Activated T-cell treated with anti-CD3 and anti-CD28 coated beads, Interleukin-2, amount 50 U/mL, for 48 hours (primary cell): Measurements from ENCODE around the gene COCH.
"Not testable (repeated sequence)": the region's sequence is repeated elsewhere in the genome, so short reads cannot be mapped to it uniquely, and the experiment has no call there.

Source experiments
- DNase-seq, 2 experiments: peaks; one replicate each; pipeline ENCODE4 v3.0.0-alpha.2; 2020

COCH gene

DNA sequence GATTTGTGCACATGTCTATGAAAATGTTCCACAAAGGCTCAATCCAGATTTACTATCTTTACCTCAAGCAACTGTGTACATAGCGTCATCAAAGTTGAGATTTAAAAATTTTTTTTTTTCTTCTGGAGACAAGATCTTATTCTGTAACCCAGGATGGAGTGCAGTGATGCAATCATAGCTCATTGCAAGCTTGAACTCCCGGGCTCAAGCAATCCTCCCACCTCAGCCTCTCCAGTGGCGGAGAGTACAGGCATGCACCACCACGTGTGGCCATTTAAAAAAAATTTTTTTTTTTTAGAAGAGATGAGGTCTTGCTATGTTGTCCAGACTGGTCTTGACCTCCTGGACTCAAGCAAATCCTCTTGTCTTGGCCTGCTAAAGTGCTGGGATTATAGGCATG lies 2.3 kb downstream of the COCH start:
- DNase-seq: no peak

DNA sequence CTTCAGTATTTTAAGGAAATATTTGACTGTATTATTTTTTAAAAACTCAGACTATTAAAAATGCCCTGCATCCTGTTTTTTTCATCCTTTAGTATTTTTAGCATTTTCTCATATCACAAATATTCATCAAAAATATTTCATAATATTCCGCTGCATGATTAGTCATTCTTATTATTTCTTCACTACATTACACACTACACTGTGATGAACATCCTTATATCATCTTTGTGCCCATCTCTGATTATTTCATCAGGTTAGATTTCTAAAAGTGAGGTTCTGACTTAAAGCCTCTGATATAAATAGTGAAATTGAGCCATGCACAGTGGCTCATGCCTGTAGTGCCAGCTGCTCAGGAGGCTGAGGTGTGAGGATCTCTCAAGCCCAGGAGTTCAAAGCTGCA lies 8.1 kb downstream of the COCH start:
- DNase-seq: no peak

DNA sequence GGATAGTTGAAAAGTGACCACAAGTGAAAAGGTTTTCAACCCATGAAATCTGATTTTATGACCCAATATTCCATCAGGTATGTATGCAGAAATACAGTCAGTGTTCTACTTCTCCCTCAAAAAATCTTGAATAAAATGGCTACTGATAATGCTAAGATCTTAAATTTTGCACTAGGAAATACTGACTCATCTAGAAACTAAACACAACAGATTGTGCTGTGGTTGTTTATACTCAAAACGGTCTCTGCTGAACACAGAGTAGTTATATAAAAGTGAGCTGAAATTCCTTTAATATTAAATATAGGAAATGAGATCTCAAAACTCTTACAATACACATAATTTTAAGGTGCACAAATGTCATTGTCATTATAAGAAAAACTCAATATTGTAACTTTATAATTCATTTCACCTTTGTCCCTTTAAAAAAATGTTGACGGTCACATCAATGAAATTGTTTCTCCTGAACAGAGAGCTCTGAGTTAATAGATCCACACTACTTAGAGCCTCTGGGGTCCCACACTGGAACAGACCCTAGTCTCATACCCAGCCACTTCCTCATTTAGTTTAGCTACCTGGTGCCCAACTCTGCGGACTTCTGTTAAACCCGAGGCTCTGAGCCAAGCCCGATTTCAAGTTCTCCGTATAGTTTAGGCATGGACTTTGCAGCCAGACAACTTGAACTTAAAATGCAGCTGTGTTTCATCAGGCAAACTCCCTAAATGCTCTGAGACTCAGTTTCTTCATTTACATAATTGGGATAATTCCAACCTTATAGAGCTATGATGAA lies 9.3 kb downstream of the COCH start:
- no peak for DNase-seq

DNA sequence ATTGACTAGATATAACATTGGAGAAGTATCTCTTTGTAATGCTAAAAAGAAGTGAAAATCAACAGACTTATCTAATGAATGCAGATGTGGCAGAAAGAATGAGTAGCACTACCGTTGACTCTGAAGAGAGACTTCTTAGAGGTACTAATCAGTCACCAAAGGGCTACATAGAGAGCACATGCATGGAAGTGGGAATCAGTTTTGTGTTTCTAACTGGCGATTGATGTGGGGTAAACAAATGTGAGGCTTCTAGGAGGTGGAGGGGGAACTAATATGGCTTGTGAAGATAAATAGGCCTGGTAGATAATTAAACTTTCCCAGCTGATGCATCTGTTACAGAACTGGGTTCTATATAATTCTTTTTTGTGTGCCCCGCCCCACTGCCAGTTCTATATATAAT lies 10.5 kb downstream of the COCH start:
- no peak for DNase-seq

DNA sequence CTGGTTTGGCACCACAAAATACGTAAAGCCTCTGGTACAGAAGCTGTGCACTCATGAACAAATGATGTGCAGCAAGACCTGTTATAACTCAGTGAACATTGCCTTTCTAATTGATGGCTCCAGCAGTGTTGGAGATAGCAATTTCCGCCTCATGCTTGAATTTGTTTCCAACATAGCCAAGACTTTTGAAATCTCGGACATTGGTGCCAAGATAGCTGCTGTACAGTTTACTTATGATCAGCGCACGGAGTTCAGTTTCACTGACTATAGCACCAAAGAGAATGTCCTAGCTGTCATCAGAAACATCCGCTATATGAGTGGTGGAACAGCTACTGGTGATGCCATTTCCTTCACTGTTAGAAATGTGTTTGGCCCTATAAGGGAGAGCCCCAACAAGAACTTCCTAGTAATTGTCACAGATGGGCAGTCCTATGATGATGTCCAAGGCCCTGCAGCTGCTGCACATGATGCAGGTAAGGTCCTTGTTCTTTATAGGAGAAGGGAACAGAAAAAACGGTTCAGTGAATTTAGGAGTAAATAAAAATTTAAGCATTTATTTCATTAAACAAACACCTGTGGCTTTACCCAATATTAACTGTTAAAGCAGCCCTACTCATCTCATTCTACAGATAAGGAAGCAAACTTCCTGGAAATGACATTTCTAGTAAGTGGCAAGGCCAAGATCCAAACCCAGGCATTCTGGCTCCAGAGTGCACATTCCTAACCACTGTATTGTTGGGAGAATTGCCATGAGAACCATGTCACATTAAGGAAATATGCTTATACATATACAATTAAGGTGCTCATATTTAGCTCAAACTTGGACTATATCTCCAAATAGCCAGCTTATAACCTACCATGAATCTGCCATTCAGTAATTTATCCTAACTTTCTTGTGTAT lies 11.7 kb downstream of the COCH start:
- no peak for DNase-seq

DNA sequence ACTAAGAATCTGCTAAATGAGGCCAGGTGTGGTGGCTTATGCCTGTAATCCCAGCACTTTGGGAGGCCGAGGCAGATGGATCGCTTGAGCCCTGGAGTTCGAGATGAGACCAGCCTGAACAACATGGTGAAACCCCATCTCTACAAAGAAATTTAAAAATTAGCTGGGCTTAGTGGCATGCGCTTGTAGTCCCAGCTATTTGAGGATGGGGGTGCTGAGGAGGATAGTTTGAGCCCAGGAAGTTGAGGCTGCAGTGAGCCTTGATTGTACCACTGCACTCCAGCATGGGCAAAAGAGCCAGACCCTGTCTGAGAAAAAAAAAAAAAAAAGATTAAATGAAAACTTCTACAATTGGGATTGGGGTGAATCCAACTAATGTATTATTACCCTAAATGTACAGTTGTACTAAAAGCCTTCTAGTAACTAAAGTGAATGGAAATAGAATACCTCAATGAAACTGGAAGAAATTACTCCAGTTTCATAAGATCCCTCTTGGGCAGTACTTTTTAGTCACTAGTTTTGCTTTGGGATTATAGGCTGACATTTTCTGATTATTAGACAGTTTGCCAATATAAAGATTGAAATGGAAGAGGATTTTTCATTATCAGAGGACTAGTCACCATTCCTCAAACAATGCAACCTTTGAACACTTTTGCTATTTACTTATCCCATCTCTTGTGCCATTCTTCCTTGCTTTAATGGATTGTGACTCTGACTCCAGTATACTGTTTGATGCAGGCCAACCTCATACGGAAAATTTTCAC lies 14.3 kb downstream of the COCH start:
- DNase-seq: no peak

DNA sequence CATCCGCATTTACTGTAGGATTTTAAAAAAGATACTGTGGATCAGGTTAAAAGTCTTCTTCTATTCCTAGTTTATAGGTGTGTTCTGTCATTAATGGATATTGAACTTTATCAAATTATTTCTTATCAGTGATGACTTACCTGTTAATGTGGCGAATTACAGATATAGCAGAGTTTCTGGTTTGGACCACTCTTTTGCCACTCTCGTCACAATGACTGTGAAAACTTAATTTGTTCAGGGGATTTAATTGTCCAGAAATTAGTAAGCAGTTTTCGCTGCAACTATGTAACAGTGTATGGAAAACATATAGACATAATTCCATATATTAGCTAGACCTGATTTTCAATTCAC lies 14.9 kb downstream of the COCH start:
- DNase-seq: no peak

DNA sequence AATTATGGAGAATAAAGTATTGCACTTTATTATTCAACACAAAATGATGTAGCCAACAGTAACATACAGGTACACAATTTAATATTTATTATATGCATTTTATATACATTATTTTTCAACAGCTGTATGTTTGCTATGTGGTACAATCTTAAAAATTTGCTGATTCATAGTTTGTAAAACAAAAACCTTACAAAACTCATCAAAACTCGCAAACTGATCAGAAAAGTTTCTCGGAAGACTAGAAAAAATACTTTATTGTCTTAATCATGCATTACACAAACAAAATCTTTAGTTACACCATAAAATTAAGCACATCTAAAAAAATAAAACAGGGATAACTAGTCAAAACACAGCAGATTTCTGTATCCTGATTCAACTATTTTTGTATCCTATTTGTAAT lies 19.5 kb downstream of the COCH start:
- DNase-seq: no peak

DNA sequence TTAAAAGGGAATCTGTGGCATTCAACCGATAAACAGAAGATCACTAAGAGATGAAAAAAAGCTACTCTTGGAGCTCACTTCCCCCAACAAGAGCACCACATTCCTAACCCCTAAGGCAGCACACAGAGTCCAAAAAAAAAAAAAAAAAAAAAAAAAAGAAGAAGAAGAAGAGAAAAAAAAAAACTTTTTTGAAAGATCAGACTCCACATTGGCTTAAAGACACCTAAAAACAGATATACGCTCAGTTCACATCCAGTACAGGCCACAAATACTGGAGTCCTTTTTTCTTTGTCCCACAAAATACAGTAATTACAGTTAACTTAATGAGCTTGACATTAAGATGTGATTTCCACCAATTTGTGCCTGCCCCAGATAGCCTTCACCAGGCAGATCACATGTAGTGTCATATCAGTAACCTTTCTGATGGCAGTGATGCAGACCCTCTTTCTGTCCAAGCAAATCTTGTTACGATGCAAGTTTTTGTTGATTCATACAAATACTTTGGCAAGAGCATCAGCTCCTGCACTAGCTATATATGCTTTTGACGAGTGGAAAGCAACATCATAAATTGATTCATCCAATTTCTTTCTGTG lies 20.7 kb downstream of the COCH start:
- no peak for DNase-seq

DNA sequence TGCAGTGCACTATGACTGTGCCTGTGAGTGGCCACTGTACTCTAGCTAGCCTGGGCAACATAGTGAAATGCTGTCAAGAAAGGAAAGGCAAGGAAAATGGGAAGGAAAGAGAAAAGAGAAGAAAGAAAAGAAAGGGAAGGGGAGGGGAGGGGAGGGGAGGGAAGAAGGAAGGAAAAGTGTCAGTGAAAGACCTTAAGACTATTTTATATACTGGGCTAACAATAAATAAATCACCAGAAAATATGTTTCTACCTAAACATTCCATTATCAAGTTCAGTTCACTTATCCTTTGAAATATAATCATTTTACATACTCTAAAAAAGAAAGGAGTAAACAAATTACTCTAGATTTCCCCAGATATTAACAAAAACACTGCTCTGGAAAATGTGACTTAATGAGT lies 22.1 kb downstream of the COCH start:
- DNase-seq: no peak

DNA sequence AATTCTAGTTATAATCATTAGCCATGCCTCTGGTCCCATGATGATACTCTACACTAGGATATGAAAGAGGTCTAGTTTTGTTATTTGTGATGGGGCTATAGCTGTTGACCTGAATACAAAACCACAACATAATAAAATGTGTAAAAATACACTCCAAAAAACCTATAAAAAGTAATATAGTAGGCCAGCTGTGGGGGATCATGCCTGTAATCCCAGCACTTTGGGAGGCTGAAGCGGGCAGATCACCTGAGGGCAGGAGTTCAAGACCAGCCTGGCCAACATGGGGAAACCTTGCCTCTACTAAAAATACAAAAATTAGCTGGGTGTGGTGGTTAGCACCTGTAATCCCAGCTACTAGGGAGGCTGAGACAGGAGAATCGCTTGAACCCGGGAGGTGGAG lies 22.8 kb downstream of the COCH start:
- DNase-seq: not testable (repeated sequence)

DNA sequence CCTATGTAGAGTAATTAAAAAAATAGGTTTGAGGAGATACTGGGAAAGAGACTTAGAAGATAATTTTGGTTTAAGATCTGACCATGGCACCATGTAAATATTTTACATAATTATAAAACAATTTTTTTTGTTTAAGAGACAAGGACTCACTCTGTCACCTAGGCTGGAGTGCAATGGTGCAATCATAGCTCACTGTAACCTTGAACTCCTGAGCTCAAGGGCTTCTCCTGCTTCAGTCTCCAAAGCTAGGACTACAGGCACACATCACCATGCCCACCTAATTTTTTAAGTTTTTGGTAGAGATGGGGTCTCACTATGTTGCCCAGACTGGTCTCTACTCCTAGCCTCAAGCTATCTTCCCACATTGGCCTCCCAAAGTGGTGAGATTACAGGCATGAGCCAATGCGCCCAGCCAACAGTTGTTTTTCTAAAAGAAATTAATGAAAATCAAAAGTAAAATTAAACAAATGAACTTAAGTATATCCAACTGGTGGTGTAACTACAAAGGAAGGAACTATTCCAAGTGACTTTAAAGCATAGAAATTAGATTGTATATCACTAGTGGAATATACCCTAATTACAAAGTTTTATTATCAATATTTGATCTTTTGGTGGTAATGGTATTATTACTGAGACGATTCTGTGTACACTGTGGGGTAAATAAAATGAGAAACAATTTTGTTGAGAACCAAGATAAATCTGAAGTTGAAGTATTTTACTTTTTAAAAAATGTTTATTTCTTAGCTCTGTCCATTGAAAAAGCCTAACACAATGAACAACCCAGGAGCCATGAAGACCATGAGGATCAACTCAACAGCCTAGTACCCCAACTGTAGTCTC lies 29.1 kb downstream of the COCH start:
- DNase-seq: no peak

DNA sequence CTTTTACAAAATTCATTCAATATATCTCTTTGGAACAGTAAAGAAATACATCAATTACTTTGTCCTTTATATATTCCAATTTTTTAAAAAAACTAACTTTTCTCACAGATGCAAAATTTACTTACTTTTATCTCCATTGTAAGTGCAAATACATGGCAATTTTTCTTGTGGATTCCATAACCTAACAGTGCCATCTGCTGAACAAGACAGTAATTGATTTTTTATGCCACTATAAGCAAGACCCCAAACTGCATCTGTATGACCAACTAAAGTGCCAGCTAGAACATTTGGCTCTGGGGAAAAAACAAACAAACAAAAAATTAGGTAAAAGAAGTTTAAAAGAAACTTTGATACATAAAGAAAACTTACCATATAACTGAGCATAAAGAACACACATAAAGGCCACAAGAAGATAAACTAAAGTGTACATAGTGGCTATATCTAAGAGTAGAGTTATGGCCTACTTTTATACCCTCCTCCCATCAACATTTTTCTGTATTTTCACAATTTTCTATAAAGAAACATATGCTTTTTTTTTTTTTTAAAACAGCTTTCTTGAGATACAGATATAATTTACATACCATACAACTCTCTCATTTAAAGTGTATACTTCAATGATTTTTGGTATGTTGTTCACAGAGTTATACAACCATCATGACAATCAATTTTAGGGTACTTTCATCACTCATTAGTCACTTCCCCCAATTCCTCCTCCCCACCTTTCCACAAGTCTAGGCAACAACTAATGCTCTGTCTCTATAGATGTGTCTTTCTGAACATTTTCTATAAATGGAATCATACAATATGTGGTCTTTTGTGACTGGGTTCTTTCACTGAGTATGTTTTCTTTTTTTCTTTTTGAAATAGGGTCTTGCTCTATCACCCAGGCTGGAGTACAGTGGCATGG lies 32.6 kb downstream of the COCH start:
- no peak for DNase-seq

DNA sequence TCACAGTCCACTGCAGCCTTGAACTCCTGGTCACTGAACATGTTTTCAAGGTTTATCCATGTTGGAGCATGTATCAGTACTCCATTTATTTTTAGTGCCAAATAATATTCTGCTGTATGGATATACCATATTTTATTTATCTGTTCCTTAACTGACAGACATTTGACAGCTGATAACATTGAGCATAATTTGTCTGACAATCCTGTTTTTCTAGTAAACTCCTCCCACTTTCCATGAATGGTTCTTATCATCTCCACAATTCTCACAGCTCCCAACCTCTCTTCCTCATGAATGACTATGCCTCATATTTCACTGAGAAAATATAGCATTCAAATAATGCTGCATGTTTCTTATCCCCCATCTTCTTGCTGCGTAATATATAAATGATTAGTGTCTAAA lies 33.3 kb downstream of the COCH start:
- DNase-seq: no peak

DNA sequence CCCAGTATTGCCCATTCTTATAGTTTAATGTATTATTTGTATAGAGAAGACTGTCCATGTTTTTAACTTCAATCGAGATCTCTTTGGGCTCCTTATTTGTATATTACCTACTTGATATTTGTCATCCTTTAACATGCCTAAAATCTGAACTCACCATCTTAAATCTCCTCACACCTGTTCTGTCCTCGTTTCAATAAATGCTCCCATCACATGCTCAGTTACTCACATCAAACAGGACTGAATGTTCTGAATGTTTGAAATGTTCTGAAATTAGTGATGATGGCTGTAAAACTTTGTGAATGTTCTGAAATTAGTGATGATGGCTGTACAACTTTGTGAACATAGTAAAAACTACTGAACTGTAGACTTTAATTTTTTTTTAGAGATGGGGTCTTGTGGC lies 34.5 kb downstream of the COCH start:
- no peak for DNase-seq

DNA sequence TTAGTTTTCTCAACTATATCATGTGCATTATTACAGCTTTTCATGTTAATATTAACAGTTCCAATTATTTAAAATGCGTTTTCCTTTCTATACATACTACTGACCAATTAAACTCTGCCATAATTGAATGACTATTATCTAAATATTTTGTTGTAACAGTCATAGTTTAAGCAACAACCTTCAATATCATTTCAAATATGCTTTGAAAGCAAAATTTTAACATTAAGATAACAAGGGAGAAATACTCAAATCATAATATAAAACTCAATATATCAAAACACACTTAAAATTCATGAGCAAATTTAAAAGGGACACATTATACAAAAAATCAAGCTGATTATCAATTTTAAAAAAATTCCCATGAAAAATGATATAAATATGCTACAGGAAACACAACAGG lies 40.5 kb downstream of the COCH start:
- no peak for DNase-seq

DNA sequence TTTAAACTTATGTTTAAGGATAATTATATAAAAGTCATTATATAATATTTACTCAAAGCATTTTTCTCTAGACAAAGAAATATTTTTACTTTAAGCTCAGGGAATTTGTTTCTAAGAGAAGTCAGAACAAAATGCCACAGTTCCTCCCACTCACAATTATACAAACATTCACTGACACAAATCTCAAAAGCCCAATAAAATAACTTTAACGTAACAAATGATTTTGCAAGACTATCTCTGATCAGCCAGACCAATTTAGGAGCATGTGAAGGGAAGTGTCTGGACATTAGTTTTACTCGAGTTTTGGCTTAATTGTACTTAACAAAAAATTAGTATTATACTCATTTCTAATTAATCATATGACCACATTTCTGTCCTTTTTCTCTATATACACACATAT lies 41.2 kb downstream of the COCH start:
- DNase-seq: no peak

DNA sequence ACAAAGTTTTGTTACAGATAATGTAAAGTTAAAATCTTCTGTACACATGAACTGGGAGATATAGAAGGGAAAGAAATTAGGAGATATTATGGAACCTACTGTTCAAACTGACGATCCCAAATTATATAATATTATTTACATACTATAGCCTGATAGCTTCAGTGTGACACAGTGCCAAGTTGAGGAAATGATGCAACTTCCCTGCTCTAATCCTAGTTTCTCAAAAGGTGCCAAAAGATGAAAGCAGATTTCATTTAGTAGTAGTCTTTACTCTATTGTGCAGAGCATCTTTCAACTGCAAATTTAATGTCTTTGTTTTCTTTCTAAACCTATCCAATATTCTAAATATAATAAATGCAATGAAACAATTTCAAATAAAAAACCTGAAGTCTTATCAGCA lies 46.9 kb downstream of the COCH start:
- no peak for DNase-seq

DNA sequence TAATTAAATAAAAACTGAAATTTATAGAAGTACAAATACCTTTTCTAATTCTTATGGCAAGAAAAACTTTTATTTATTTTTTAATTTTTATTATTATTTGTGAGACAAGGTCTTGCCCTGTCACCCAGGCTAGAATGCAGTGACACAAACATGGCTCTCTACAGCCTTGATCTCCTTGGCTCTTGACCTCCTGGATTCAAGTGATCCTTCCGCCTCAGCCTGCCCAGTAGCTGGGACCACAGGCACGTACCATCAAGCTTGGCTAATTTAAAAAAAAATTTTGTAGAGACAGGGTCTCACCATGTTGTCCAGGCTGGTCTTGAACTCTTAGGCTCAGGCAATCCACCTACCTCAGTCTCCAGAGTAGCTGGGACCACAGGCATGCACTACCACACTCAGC lies 47.4 kb downstream of the COCH start:
- DNase-seq: no peak

DNA sequence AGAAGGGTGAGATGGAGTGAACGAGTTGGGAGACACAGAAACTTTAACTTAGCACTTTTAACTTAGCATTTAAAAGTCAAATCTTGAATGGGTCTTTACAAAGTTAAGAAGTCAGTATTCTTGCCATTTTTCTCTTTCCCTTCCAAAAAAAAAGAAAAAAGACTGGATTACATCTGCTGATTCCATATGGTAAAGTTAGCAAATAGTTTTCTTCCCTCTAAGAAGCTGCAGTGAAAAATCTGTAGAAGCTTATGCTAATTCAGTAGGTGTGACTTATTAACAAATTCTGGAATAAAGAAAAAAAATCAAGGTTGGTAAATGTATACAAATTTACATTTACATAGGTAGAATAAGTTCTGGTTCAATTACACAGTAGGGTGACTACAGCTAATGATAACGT lies 50.9 kb downstream of the COCH start:
- DNase-seq: no peak

DNA sequence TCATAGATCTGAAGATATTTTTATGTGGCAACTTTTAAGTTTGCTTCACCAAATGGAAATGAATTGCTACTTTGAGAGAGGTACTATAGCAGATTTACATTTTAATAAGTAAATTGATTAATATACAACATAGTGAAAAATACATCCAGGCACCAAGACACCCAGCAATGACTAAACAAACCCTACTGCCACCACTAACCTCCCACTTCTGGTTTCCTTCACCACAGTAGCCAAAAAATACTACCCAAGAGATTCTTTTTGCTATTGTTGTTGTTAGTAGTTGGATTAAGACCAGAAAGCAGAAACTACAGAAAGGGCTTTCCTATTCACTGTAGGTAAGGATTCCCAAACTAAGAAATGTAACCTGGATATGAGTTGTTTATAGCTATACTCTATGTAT lies 54.1 kb downstream of the COCH start:
- no peak for DNase-seq
